Adipocyte (in vitro differentiated cells): ENCODE measurements around the gene STOML2.

Experiments used
- DNase-seq: peaks from one replicate; pipeline ENCODE4 v3.0.0-alpha.2; 2015; ENCODE audit warnings: low read depth
- H3K27me3 ChIP-seq: replicated peaks from 2 replicates; pipeline ENCODE4 v1.7.0; 2013; ENCODE audit warnings: mild to moderate bottlenecking, low read length, moderate library complexity; ENCODE audit not compliant: control insufficient read depth, insufficient read depth
- H3K36me3 ChIP-seq: 2 replicates; pipeline ENCODE4 v1.7.0; 2013; ENCODE audit warnings: low read length, mild to moderate bottlenecking, moderate library complexity; ENCODE audit not compliant: control insufficient read depth, insufficient read depth, severe bottlenecking
- H3K4me1 ChIP-seq: 2 replicates; pipeline ENCODE4 v1.7.0; 2013; ENCODE audit warnings: mild to moderate bottlenecking, low read length, moderate library complexity; ENCODE audit not compliant: control insufficient read depth, insufficient read depth
- H3K4me3 ChIP-seq: 2 replicates; pipeline ENCODE4 v1.7.0; 2013; ENCODE audit warnings: mild to moderate bottlenecking, low read length, moderate library complexity
- H3K9ac ChIP-seq: 2 replicates; pipeline ENCODE4 v1.7.0; 2013; ENCODE audit warnings: mild to moderate bottlenecking, low read length, moderate library complexity
- H3K9me3 ChIP-seq: 2 replicates; pipeline ENCODE4 v1.7.0; 2013; ENCODE audit warnings: mild to moderate bottlenecking, low read length, moderate library complexity; ENCODE audit not compliant: control insufficient read depth

Gene STOML2

GRCh38 chr9:35114840-35115628 is 12.1 kb upstream of the STOML2 start:
- no peaks in the 10 kb centered on the region for H3K9me3 ChIP-seq
- H3K4me1 ChIP-seq = peaks cover 47% of the 10 kb centered on the region
- no peaks in the 10 kb centered on the region for H3K27me3 ChIP-seq
- peak; percentile 71 for DNase-seq
- H3K9ac ChIP-seq = peak overlapping the region; percentile 94
- peak overlapping the region; percentile 85 for H3K4me3 ChIP-seq
- no peaks in the 10 kb centered on the region for H3K36me3 ChIP-seq

GRCh38 chr9:35114113-35114839 is 11.3 kb upstream of the STOML2 start:
- peak; percentile 99 for DNase-seq
- H3K9me3 ChIP-seq = no peaks in the 10 kb centered on the region
- peaks cover 55% of the 10 kb centered on the region for H3K4me1 ChIP-seq
- peak overlapping the region; percentile 85 for H3K4me3 ChIP-seq
- no peaks in the 10 kb centered on the region for H3K27me3 ChIP-seq
- H3K36me3 ChIP-seq = no peaks in the 10 kb centered on the region
- peak overlapping the region; percentile 94 for H3K9ac ChIP-seq

GRCh38 chr9:35112257-35113020 is 9.5 kb upstream of the STOML2 start:
- H3K9me3 ChIP-seq = no peaks in the 10 kb centered on the region
- H3K36me3 ChIP-seq = peaks cover 13% of the 10 kb centered on the region
- peak overlapping the region; percentile 74 for H3K4me3 ChIP-seq
- peak overlapping the region; percentile 85 for H3K9ac ChIP-seq
- peak; percentile 80 for DNase-seq
- H3K4me1 ChIP-seq = peaks cover 61% of the 10 kb centered on the region
- H3K27me3 ChIP-seq = no peaks in the 10 kb centered on the region

GRCh38 chr9:35111001-35111933 is 8.3 kb upstream of the STOML2 start:
- H3K4me3 ChIP-seq = peak overlapping the region; percentile 96
- peak overlapping the region; percentile 98 for H3K9ac ChIP-seq
- peaks cover 25% of the 10 kb centered on the region for H3K36me3 ChIP-seq
- DNase-seq = peak; percentile 99
- H3K4me1 ChIP-seq = peaks cover 52% of the 10 kb centered on the region
- no peaks in the 10 kb centered on the region for H3K9me3 ChIP-seq
- H3K27me3 ChIP-seq = no peaks in the 10 kb centered on the region

- peak; percentile 67 for DNase-seq
- Histone ChIP-seq H3K9me3 (no peaks in the 10 kb centered on the region), H3K9ac (peak overlapping the region; percentile 98), H3K4me3 (peak overlapping the region; percentile 96), H3K27me3 (no peaks in the 10 kb centered on the region), H3K36me3 (peaks cover 34% of the 10 kb centered on the region), H3K4me1 (peaks cover 52% of the 10 kb centered on the region)
Measured at GRCh38 chr9:35110327-35110761, 7.4 kb upstream of the STOML2 start.

- H3K36me3 ChIP-seq = peaks cover 47% of the 10 kb centered on the region
- H3K4me3 ChIP-seq = peak overlapping the region; percentile 96
- H3K27me3 ChIP-seq = no peaks in the 10 kb centered on the region
- DNase-seq = no peak
- H3K4me1 ChIP-seq = peaks cover 56% of the 10 kb centered on the region
- no peaks in the 10 kb centered on the region for H3K9me3 ChIP-seq
- peak overlapping the region; percentile 2 for H3K9ac ChIP-seq
Measured at GRCh38 chr9:35108946-35109575, 6.1 kb upstream of the STOML2 start.

GRCh38 chr9:35108461-35108860 is 5.5 kb upstream of the STOML2 start:
- Histone ChIP-seq H3K4me1 (peaks cover 55% of the 10 kb centered on the region), H3K9me3 (no peaks in the 10 kb centered on the region), H3K27me3 (no peaks in the 10 kb centered on the region), H3K36me3 (peaks cover 48% of the 10 kb centered on the region), H3K9ac (no peak overlapping the region), H3K4me3 (no peak overlapping the region)
- no peak for DNase-seq

- Histone ChIP-seq H3K4me3 (no peak overlapping the region), H3K36me3 (peaks cover 48% of the 10 kb centered on the region), H3K4me1 (peaks cover 53% of the 10 kb centered on the region), H3K27me3 (no peaks in the 10 kb centered on the region), H3K9ac (no peak overlapping the region), H3K9me3 (no peaks in the 10 kb centered on the region)
- DNase-seq = no peak
Measured at GRCh38 chr9:35107297-35108290, 4.7 kb upstream of the STOML2 start.

GRCh38 chr9:35106343-35106730 is 3.4 kb upstream of the STOML2 start:
- no peak overlapping the region for H3K4me3 ChIP-seq
- no peak for DNase-seq
- H3K9me3 ChIP-seq = no peaks in the 10 kb centered on the region
- H3K36me3 ChIP-seq = peaks cover 54% of the 10 kb centered on the region
- no peak overlapping the region for H3K9ac ChIP-seq
- no peaks in the 10 kb centered on the region for H3K27me3 ChIP-seq
- H3K4me1 ChIP-seq = peaks cover 56% of the 10 kb centered on the region
